Measurements from ENCODE around the gene CCDC12. TPM values are rescaled to one million over a fixed set of nuclear protein-coding genes. Genes with fewer than 3 reads are reported as not detected.

Gene CCDC12
- total and polyA plus RNA-seq, 2 of the 13 experiments (the other 11 are each of a cell fraction or from before 2014, with no cell fraction given), result 30.1 to 49.5 TPM

DNA sequence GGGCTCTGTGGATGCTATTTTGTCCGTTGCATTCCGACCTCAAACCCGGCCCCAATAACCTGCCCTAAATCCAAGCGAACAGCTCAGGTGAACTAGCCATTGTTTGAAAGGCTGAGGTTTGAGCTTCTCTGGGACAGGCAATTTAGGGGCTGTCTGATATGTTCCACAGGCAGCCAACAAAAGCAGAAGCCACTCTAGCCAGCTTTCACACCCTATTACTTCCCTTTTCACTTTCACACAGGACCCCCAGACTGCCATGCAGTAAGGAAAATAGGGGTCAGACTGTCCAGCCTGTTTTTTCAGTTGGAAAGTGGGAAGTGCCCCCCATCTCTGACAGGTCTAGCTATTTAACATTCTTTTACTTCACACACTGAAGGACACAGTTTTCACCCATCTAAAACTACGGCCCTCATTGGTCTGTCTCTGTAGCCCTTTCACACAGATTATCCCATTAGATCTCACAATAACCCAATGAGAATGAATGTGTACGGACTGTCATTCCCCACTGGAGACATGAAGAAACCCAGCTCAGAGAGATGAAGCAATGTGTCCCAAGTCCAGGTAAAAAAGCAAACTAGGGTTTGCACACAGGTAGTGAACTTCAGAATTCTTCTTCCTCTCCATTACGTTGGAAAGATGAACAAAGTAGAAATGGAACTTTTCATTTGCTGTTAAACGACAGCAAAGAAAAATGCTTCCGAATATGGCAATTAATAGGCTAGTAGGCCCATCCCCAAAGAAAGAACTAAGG, 1.9 kb downstream of the CCDC12 start (continued):
- no peak for TF ChIP-seq U2AF2 (IDR thresholded peaks at IDR 0.05; ENCODE audit: low read depth, low read length)
- TF ChIP-seq, protein P1, sequence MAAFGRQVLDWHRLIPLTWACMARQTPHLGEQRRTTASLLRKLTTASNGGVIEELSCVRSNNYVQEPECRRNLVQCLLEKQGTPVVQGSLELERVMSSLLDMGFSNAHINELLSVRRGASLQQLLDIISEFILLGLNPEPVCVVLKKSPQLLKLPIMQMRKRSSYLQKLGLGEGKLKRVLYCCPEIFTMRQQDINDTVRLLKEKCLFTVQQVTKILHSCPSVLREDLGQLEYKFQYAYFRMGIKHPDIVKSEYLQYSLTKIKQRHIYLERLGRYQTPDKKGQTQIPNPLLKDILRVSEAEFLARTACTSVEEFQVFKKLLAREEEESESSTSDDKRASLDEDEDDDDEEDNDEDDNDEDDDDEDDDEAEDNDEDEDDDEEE (CRISPR knock-in tag; IDR thresholded peaks at IDR 0.05), result no peak
- TF ChIP-seq THAP11 (CRISPR knock-in tag; IDR thresholded peaks at IDR 0.05), result 0 out of 2 replicates have a peak, but pooled peaks have one; percentile 38
- no peak for TF ChIP-seq GTF2F1 (IDR thresholded peaks at IDR 0.05; ENCODE audit: low read length)
- TF ChIP-seq, protein P2, sequence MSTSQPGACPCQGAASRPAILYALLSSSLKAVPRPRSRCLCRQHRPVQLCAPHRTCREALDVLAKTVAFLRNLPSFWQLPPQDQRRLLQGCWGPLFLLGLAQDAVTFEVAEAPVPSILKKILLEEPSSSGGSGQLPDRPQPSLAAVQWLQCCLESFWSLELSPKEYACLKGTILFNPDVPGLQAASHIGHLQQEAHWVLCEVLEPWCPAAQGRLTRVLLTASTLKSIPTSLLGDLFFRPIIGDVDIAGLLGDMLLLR (CRISPR knock-in tag; IDR thresholded peaks at IDR 0.05), result no peak
- TF ChIP-seq, protein P3, sequence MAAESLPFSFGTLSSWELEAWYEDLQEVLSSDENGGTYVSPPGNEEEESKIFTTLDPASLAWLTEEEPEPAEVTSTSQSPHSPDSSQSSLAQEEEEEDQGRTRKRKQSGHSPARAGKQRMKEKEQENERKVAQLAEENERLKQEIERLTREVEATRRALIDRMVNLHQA (CRISPR knock-in tag; IDR thresholded peaks at IDR 0.05), result no peak
- no peak for TF ChIP-seq ZNF24 (IDR thresholded peaks at IDR 0.05)
- no peak for TF ChIP-seq ZNF713 (CRISPR knock-in tag; IDR thresholded peaks at IDR 0.05)
- TF ChIP-seq ZNF839 (CRISPR knock-in tag; IDR thresholded peaks at IDR 0.05; ENCODE audit: borderline replicate concordance), result no peak
- TF ChIP-seq, protein P4, sequence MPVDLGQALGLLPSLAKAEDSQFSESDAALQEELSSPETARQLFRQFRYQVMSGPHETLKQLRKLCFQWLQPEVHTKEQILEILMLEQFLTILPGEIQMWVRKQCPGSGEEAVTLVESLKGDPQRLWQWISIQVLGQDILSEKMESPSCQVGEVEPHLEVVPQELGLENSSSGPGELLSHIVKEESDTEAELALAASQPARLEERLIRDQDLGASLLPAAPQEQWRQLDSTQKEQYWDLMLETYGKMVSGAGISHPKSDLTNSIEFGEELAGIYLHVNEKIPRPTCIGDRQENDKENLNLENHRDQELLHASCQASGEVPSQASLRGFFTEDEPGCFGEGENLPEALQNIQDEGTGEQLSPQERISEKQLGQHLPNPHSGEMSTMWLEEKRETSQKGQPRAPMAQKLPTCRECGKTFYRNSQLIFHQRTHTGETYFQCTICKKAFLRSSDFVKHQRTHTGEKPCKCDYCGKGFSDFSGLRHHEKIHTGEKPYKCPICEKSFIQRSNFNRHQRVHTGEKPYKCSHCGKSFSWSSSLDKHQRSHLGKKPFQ (CRISPR knock-in tag; IDR thresholded peaks at IDR 0.05; ENCODE audit: insufficient replicate concordance), result no peak
- TF ChIP-seq HDAC2 (CRISPR knock-in tag; IDR thresholded peaks at IDR 0.05), result peak; percentile 46; the same call in 1 of the 2 replicates
- TF ChIP-seq TSC22D2 (CRISPR knock-in tag; IDR thresholded peaks at IDR 0.05; ENCODE audit: borderline replicate concordance), result no peak
- TF ChIP-seq, protein P5, sequence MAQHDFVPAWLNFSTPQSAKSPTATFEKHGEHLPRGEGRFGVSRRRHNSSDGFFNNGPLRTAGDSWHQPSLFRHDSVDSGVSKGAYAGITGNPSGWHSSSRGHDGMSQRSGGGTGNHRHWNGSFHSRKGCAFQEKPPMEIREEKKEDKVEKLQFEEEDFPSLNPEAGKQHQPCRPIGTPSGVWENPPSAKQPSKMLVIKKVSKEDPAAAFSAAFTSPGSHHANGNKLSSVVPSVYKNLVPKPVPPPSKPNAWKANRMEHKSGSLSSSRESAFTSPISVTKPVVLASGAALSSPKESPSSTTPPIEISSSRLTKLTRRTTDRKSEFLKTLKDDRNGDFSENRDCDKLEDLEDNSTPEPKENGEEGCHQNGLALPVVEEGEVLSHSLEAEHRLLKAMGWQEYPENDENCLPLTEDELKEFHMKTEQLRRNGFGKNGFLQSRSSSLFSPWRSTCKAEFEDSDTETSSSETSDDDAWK (CRISPR knock-in tag; IDR thresholded peaks at IDR 0.05), result no peak
- TF ChIP-seq, protein P6, sequence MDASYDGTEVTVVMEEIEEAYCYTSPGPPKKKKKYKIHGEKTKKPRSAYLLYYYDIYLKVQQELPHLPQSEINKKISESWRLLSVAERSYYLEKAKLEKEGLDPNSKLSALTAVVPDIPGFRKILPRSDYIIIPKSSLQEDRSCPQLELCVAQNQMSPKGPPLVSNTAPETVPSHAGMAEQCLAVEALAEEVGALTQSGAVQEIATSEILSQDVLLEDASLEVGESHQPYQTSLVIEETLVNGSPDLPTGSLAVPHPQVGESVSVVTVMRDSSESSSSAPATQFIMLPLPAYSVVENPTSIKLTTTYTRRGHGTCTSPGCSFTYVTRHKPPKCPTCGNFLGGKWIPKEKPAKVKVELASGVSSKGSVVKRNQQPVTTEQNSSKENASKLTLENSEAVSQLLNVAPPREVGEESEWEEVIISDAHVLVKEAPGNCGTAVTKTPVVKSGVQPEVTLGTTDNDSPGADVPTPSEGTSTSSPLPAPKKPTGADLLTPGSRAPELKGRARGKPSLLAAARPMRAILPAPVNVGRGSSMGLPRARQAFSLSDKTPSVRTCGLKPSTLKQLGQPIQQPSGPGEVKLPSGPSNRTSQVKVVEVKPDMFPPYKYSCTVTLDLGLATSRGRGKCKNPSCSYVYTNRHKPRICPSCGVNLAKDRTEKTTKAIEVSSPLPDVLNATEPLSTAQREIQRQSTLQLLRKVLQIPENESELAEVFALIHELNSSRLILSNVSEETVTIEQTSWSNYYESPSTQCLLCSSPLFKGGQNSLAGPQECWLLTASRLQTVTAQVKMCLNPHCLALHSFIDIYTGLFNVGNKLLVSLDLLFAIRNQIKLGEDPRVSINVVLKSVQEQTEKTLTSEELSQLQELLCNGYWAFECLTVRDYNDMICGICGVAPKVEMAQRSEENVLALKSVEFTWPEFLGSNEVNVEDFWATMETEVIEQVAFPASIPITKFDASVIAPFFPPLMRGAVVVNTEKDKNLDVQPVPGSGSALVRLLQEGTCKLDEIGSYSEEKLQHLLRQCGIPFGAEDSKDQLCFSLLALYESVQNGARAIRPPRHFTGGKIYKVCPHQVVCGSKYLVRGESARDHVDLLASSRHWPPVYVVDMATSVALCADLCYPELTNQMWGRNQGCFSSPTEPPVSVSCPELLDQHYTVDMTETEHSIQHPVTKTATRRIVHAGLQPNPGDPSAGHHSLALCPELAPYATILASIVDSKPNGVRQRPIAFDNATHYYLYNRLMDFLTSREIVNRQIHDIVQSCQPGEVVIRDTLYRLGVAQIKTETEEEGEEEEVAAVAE (CRISPR knock-in tag; IDR thresholded peaks at IDR 0.05; ENCODE audit: borderline replicate concordance), result 0 out of 2 replicates have a peak, but pooled peaks have one; percentile 31
- no peak for TF ChIP-seq ZNF138 (CRISPR knock-in tag; IDR thresholded peaks at IDR 0.05; ENCODE audit: low read depth)
- TF ChIP-seq ZNF510 (CRISPR knock-in tag; IDR thresholded peaks at IDR 0.05; ENCODE audit: low read depth), result no peak
- no peak for TF ChIP-seq ZNF564 (CRISPR knock-in tag; IDR thresholded peaks at IDR 0.05)
- no peak for TF ChIP-seq DNMT3B (CRISPR knock-in tag; conservative IDR thresholded peaks at IDR 0.05)
- 0 out of 2 replicates have a peak, but pooled peaks have one; percentile 10 for TF ChIP-seq FOSL2 (CRISPR knock-in tag; IDR thresholded peaks at IDR 0.05)
- TF ChIP-seq NR2F2 (IDR thresholded peaks at IDR 0.05; ENCODE audit: borderline replicate concordance, low read depth), result no peak
- no peak for TF ChIP-seq PAX8 (CRISPR knock-in tag; IDR thresholded peaks at IDR 0.05; ENCODE audit: borderline replicate concordance)
